ENCODE measurements around the gene ATP11C. TPM values are rescaled to one million over a fixed set of nuclear protein-coding genes. Genes with fewer than 3 reads are reported as not detected.

ATP11C gene
- total and polyA plus RNA-seq, 9 of the 15 experiments (the other 6 are each of a cell fraction or from before 2014, with no cell fraction given), result 18.2 to 42.2 (median 29.4) TPM

- FAIRE-seq (no peak), ATAC-seq (no peak), DNase-seq (ENCODE audit: extremely low read depth in 1 of 4, low spot score in 3 of 4) (no peak)
- Histone ChIP-seq H4K20me1 (replicated peaks; ENCODE audit: control insufficient read depth, insufficient read depth, low read length) (no peaks in the 10 kb centered on the region), H2AFZ (ENCODE audit: low read depth, low read length) (no peak overlapping the region), H3K9me3 (replicated peaks; ENCODE audit: control insufficient read depth, insufficient read depth, low read depth, low read length) (no peaks in the 10 kb centered on the region), H3K27ac (ENCODE audit: extremely low read depth, low read depth, low read length) (no peak overlapping the region), H3K9me1 (ENCODE audit: control insufficient read depth, insufficient read depth, low read length) (no peaks in the 10 kb centered on the region), H3K4me1 (replicated peaks in 1 of 2; ENCODE audit: control insufficient read depth in 2 of 2, insufficient read depth in 2 of 2, low read length in 2 of 2) (no peaks in the 10 kb centered on the region), H3K4me2 (ENCODE audit: insufficient read depth, low read length) (no peak overlapping the region), H3K36me3 (ENCODE audit: control insufficient read depth, insufficient read depth, low read length) (no peaks in the 10 kb centered on the region), H3K4me3 (no peak overlapping the region), H3K79me2 (ENCODE audit: control insufficient read depth, insufficient read depth, low read length) (no peaks in the 10 kb centered on the region), H3K9ac (ENCODE audit: insufficient read depth in 1 of 2, low read depth in 2 of 2, low read length in 2 of 2) (no peak overlapping the region), H3K27me3 (ENCODE audit: control insufficient read depth in 2 of 2, insufficient read depth in 2 of 2, low read length in 2 of 2) (no peaks in the 10 kb centered on the region)
- intact Hi-C loops (cut with micrococcal nuclease) (no loop called here), in situ Hi-C loops (cut with MboI) (no loop called here)
- ChIA-PET POLR2A (interaction anchor here (0.5 kb wide), 1 partner anchor 9 kb away, joined by 3 read pairs; no protein-coding TSS in a partner anchor), CTCF (ENCODE audit: low intra/inter-chr PET ratio) (no interaction called here)
- no TSS peak for BruUV-seq (replicated peaks)
- TF ChIP-seq POLR3G (IDR thresholded peaks at IDR 0.05; ENCODE audit: extremely low read depth, insufficient read length, insufficient replicate concordance) (no peak), CBX3 (IDR thresholded peaks at IDR 0.05; ENCODE audit: borderline replicate concordance in 1 of 2, low read length in 2 of 2) (no peak), U2AF1 (optimal IDR thresholded peaks at IDR 0.05; ENCODE audit: low read depth, low read length) (no peak), SREBF1 (IDR thresholded peaks at IDR 0.05; ENCODE audit: borderline replicate concordance, low read depth, low read length) (no peak), NR4A1 (CRISPR knock-in tag; IDR thresholded peaks at IDR 0.05) (no peak), NR4A1 (tag; IDR thresholded peaks at IDR 0.05) (no peak), ZNF512 (tag; IDR thresholded peaks at IDR 0.05) (no peak), HNRNPLL (IDR thresholded peaks at IDR 0.05; ENCODE audit: low read depth, low read length, poor library complexity, severe bottlenecking) (no peak), BRCA1 (IDR thresholded peaks at IDR 0.05) (no peak), BRCA1 (CRISPR knock-in tag; IDR thresholded peaks at IDR 0.05) (no peak), ZEB2 (IDR thresholded peaks at IDR 0.05) (no peak), CBX5 (IDR thresholded peaks at IDR 0.05; ENCODE audit: borderline replicate concordance, low read depth) (no peak)
- TF ChIP-seq, protein P1, sequence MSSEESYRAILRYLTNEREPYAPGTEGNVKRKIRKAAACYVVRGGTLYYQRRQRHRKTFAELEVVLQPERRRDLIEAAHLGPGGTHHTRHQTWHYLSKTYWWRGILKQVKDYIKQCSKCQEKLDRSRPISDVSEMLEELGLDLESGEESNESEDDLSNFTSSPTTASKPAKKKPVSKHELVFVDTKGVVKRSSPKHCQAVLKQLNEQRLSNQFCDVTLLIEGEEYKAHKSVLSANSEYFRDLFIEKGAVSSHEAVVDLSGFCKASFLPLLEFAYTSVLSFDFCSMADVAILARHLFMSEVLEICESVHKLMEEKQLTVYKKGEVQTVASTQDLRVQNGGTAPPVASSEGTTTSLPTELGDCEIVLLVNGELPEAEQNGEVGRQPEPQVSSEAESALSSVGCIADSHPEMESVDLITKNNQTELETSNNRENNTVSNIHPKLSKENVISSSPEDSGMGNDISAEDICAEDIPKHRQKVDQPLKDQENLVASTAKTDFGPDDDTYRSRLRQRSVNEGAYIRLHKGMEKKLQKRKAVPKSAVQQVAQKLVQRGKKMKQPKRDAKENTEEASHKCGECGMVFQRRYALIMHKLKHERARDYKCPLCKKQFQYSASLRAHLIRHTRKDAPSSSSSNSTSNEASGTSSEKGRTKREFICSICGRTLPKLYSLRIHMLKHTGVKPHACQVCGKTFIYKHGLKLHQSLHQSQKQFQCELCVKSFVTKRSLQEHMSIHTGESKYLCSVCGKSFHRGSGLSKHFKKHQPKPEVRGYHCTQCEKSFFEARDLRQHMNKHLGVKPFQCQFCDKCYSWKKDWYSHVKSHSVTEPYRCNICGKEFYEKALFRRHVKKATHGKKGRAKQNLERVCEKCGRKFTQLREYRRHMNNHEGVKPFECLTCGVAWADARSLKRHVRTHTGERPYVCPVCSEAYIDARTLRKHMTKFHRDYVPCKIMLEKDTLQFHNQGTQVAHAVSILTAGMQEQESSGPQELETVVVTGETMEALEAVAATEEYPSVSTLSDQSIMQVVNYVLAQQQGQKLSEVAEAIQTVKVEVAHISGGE (CRISPR knock-in tag; IDR thresholded peaks at IDR 0.05), result no peak
- 0% methylated on average over 3 of the region's 3 CpGs for WGBS (ENCODE audit: insufficient coverage, low coverage, missing lambda C conversion rate)
These were observed 230.2 kb downstream of the ATP11C start for GRCh38 chrX:139702658-139703057.

Data from K562 (cell line).